K562 treated with DMSO at 1 percent for 12 hours (cell line): ENCODE results near the gene ARHGDIA. TPM values are rescaled to one million over a fixed set of nuclear protein-coding genes. Genes with fewer than 3 reads are reported as not detected.

Source experiments
- total RNA-seq: library from RNA; unstranded; fragments of 300-600 nt; gene quantifications from 2 replicates; pipeline ENCODE4 v1.2.3, GENCODE V29; 2022; ENCODE audit not compliant: insufficient read depth

The ARHGDIA gene
- total RNA-seq: 219 and 311 TPM in 2 replicates

DNA sequence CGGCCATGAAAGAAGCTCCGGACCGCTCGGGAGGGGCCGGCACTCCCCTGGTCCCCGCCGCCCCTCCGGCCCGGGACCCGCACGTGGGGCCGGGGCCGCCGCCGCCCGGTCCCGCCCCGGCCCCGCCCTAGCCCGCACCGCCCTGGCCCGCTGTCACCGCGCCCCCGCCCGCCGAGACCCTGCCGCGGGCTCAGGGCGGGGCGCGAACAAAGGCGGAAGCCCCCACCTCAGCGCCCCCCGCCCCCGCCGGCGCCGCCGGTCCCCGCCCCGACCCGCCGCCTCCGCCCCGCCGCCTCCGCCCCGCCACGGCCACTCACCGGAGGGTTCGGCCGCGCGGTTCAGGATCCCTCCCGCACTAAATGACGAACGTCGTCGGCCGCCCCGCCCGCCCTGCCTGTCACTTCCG is at the start of gene ARHGDIA:
TSS of gene ARHGDIA (minus strand) at position 357 of the 406 bp plus-strand sequence. CDS start 1,407 bp downstream, outside the sequence.

DNA sequence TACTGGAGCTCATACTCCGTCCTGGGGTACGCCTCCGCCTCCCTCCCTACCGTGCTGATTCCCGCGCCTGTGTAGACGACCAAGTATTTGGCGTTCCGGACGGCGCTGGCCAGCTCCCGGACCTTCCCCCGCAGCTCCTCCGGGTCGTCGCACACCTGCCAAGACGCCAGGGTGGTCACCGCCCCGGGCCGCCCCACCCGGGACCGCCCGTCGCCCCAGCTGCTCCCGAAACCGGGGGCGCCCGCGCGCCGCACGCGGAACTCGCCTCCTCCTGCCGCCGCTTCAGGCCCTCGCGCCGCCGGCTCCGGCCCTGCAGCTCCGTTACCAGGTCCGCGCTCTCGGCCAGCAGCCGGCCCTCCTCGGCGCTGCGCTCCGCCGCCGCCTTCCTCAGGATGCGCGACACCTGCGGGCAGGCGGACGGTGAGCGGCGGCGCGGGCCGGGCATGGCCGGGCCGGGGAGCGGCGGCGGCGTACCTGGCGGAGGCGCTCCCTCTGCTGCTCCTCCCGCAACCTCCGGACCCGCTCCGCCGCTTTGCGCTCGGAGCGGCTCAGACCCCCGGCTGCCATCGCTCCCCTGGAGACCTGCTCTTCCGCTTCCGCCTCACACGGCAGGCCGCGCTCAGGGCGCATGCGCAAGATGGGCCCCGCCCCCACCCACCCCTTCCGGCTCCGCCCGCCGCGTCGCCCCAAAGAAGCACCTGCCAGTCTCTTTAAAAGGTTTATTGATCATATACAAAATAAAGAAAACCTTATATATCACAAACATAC is 46.6 kb upstream of the ARHGDIA start, which contains the start of gene SIRT7:
TSS of gene SIRT7 (minus strand) at position 612 of the 768 bp plus-strand sequence. CDS start at position 567, 45 bp downstream.

DNA sequence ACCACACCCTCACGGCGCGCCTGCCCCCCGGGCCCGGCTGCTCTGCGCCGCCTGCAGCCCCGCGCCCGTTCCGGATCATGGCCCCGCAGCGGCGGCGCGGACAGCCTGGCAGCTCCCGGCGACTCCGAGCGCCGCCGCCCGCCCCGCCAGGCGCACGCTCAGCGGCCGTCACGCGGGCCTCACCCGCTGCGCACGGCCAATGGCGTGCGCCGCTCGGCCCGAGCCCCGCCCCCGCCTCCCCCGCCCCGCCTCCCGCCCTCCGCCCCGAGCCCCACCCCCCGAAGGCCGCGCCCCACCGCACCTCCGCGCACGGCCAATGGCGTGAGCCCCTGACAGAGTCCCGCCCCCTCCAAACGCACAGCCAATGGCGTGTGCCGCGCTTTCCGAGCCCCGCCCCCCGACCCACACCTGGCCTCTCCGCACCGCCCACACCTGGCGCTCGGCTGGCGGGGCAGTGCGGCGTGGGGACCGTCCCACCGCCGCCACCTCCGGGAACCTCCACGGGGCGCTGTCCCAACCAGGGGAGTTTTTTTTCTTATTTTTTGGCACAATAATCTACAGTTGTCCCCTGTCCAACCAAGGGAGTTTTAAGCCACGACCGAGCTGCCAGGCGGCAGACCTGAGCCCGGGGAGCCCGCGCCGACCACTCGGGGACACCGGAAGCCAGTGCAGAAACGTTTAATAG is 40.3 kb upstream of the ARHGDIA start, which contains the start of gene PCYT2:
TSS of gene PCYT2 (minus strand) at position 123 of the 685 bp plus-strand sequence. CDS start at position 79, 44 bp downstream.

DNA sequence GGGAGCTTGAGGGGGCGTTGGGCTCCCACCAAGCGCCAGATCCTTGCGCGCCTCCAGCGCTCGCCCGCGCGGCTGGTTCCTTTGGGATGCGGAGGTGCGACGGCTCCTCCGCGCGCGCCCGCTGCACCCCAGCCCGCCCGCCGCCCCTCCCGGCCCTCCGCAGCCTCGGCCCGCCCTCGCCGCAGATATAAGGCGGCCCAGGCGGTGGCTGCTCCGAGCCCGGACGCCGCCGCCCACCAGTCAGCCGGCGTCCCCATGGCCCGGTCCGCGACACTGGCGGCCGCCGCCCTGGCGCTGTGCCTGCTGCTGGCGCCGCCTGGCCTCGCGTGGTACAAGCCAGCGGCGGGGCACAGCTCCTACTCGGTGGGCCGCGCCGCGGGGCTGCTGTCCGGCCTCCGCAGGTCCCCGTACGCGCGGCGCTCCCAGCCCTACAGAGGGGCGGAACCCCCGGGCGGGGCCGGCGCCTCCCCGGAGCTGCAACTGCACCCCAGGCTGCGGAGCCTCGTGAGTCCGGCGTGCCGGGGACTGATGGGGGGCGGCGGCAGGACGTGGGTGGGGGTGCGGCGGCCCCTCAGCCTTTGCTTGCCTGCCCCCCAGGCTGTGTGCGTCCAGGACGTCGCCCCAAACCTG is 31.0 kb upstream of the ARHGDIA start, which contains the start of gene NPB:
TSS of gene NPB (plus strand) at position 216 of the 630 bp plus-strand sequence. CDS start at position 256, 40 bp downstream.

DNA sequence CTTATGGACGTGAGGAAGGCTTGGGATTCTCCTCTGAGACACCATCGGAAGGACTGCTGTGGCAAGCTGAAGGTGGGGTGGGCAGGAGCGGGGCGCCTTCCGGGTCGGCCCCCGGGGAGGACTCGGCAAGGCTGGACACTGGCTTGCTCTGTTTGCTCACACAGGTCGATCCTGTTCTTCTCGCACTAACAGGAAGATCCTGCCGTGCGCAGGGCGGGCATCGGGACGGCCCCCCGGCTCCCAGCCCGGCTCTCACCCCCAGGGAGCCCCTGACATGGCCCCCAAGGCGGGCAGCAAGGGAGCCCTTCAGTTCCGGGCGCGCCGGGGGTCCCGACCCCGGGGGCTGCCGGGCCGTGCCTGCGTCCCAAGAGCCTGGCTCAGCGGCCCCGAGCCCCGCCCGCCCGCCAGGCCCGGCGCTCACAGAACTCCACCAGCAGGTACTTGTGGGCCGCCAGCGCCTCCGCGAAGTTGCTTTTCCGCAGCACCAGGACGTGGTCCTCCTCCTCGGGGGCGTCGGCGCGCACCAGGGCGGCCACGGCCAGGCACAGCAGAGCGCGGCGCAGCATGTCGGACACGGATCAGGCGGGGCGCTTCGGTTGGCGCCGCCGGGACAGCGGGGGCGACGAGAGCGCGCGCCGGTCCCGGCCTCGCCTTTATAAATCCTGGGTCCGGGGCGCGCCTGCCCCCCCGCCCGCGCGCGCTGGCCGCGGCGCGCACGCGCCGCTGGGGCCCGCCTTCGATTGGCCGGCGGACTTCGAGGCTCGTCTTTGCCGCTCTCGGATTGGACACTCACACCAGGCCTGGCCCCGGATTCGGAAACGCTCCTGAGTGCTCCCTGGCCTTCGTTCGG is 11.0 kb downstream of the ARHGDIA start, which contains the start of gene P4HB:
TSS of gene P4HB (minus strand) at position 630 of the 850 bp plus-strand sequence. CDS start at position 566, 64 bp downstream.

DNA sequence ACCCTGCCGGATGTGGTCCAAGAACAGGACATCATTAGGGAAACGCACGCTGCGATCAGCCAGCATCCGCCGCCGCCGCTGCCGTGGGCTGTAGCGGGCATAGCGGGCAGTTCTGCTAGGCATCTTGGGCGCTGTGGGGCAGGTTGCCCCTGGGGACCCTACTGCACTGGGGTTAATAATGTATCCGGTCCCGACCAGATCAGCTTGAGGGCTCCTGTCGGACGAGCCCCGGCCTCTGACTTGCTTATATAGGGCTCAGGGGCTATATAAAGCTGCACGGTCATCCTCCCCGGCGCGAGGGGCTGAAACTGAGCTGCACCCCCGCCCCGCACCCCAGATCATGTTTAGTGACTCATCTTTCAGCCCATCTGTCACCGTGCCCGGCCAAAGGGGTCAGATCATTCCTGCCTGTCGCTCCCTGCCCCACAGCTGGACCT is 36.3 kb downstream of the ARHGDIA start, which contains the start of gene PPP1R27:
TSS of gene PPP1R27 (minus strand) at position 220 of the 437 bp plus-strand sequence. CDS start at position 123, 97 bp downstream.

DNA sequence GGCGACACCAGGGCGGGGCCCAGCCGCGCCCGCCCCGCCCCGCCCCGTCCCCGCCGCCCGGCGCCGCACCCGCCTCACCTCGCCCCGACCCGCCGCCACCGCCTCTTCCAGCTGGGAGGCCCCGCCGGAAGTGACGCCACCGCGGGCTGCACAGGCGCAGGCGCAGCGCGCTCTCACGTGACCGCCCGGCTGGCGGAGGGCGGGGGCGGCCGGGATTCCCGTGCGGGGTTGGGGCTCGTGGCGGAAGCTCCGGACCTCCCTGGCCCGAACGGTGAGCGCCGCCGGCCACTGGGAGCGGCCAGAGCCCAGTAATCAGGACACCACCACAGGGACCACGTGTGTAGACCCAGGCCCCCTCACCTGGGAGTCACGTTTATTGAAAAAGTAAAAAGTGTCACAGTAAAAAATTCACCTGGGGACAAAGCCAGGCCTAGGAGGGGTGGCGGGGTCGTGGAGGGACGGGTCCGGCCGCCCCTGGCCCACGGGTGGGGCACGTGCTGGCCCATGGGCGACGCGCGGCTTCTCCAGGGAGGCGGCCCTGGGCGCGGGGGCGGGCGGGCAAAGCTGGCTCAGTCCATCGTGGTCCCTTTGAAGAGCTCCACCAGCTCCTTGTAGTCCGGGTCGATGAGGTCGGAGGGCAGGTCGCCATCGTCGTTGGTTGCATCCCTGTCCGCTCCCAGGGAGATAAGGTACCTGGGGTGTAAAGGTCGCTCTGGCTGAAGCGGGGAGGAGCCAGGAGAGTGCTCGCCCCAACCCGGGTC is 37.8 kb downstream of the ARHGDIA start, which contains the start of gene MCRIP1:
TSS of gene MCRIP1 (minus strand) at position 132 of the 761 bp plus-strand sequence. CDS start 8,785 bp downstream, outside the sequence.

Other genes with a start within 250 kb of the ARHGDIA start
- gene NPLOC4, start 234.2 kb downstream of the ARHGDIA start, total RNA-seq: 66.5 and 131 TPM in 2 replicates
- gene TSPAN10, start 234.1 kb downstream of the ARHGDIA start, total RNA-seq: 0.47 and 1.2 TPM in 2 replicates
- gene PDE6G, start 214.8 kb downstream of the ARHGDIA start, total RNA-seq: not detected in 2 replicates
- 72.5 and 109 TPM in 2 replicates for gene OXLD1, start 204.7 kb downstream of the ARHGDIA start, total RNA-seq
- gene CCDC137, start 204.6 kb downstream of the ARHGDIA start, total RNA-seq: 28.5 and 31.3 TPM in 2 replicates
- gene ARL16, start 187.5 kb downstream of the ARHGDIA start, total RNA-seq: 24.9 and 32.6 TPM in 2 replicates
- gene HGS, start 187.3 kb downstream of the ARHGDIA start, total RNA-seq: 63.2 and 121 TPM in 2 replicates
- 72.5 and 114 TPM in 2 replicates for gene MRPL12, start 168.0 kb downstream of the ARHGDIA start, total RNA-seq
- gene SLC25A10, start 159.1 kb downstream of the ARHGDIA start, total RNA-seq: 49.3 and 53.8 TPM in 2 replicates
- gene GCGR, start 67.2 kb downstream of the ARHGDIA start, total RNA-seq: not detected in 2 replicates
- gene MCRIP1, start 38.0 kb downstream of the ARHGDIA start, total RNA-seq: 192 and 316 TPM in 2 replicates
- gene PPP1R27, start 36.3 kb downstream of the ARHGDIA start, total RNA-seq: not detected in 2 replicates
- 670 and 837 TPM in 2 replicates for gene P4HB, start 10.8 kb downstream of the ARHGDIA start, total RNA-seq
- gene ALYREF, start 20.2 kb upstream of the ARHGDIA start, total RNA-seq: 131 and 173 TPM in 2 replicates
- 460 and 768 TPM in 2 replicates for gene ANAPC11, start 20.4 kb upstream of the ARHGDIA start, total RNA-seq
- gene NPB, start 30.9 kb upstream of the ARHGDIA start, total RNA-seq: 3.1 and 4.4 TPM in 2 replicates
- gene PCYT2, start 40.1 kb upstream of the ARHGDIA start, total RNA-seq: 43.6 and 61.6 TPM in 2 replicates
- 34.3 and 38.5 TPM in 2 replicates for gene SIRT7, start 46.8 kb upstream of the ARHGDIA start, total RNA-seq
- gene MAFG, start 56.4 kb upstream of the ARHGDIA start, total RNA-seq: 45.0 and 63.6 TPM in 2 replicates
- 170 and 175 TPM in 2 replicates for gene PYCR1, start 66.0 kb upstream of the ARHGDIA start, total RNA-seq
- not detected in 2 replicates for gene MYADML2, start 75.9 kb upstream of the ARHGDIA start, total RNA-seq
- gene NOTUM, start 89.8 kb upstream of the ARHGDIA start, total RNA-seq: 9.0 and 9.7 TPM in 2 replicates
- 32.7 and 45.0 TPM in 2 replicates for gene ASPSCR1, start 106.3 kb upstream of the ARHGDIA start, total RNA-seq
- gene CENPX, start 151.5 kb upstream of the ARHGDIA start, total RNA-seq: 108 and 156 TPM in 2 replicates
- gene LRRC45, start 152.0 kb upstream of the ARHGDIA start, total RNA-seq: 11.1 and 13.9 TPM in 2 replicates
- gene RAC3, start 160.3 kb upstream of the ARHGDIA start, total RNA-seq: 58.4 and 82.9 TPM in 2 replicates
- 273 and 376 TPM in 2 replicates for gene DCXR, start 166.4 kb upstream of the ARHGDIA start, total RNA-seq
- gene RFNG, start 180.5 kb upstream of the ARHGDIA start, total RNA-seq: 33.4 and 35.0 TPM in 2 replicates
- gene GPS1, start 180.6 kb upstream of the ARHGDIA start, total RNA-seq: 118 and 137 TPM in 2 replicates
- gene DUS1L, start 194.5 kb upstream of the ARHGDIA start, total RNA-seq: 185 and 205 TPM in 2 replicates
- 69.3 and 119 TPM in 2 replicates for gene FASN, start 226.9 kb upstream of the ARHGDIA start, total RNA-seq